H9 (cell line): ENCODE measurements around the gene LDLR. TPM values are rescaled to one million over a fixed set of nuclear protein-coding genes. Genes with fewer than 3 reads are reported as not detected.

Experiments
- DNase-seq: peaks from one replicate; pipeline ENCODE4 v3.0.0-alpha.2; 2017
- H2AFZ ChIP-seq: one replicate; pipeline ENCODE4 v1.6.1; 2013; ENCODE audit warnings: mild to moderate bottlenecking, low read length, control low read depth, moderate library complexity
- H2AK5ac ChIP-seq: 2 replicates; pipeline ENCODE4 v1.6.1; 2013; ENCODE audit warnings: low read length, control low read depth, mixed read lengths; ENCODE audit not compliant: insufficient read length
- H2BK120ac ChIP-seq: one replicate; pipeline ENCODE4 v1.6.1; 2013; ENCODE audit warnings: low read depth, mild to moderate bottlenecking, low read length, control low read depth, inconsistent platforms; ENCODE audit not compliant: poor library complexity, severe bottlenecking
- H2BK12ac ChIP-seq: 2 replicates; pipeline ENCODE4 v1.6.1; 2013; ENCODE audit warnings: low read length, control low read depth, mixed read lengths, low read depth; ENCODE audit not compliant: insufficient read length
- H2BK15ac ChIP-seq: 2 replicates; pipeline ENCODE4 v1.6.1; 2013; ENCODE audit warnings: low read depth, low read length, control low read depth
- H2BK20ac ChIP-seq: one replicate; pipeline ENCODE4 v1.6.1; 2013; ENCODE audit warnings: low read depth, mild to moderate bottlenecking, low read length, control low read depth, inconsistent platforms; ENCODE audit not compliant: poor library complexity, severe bottlenecking
- H2BK5ac ChIP-seq: 2 replicates; pipeline ENCODE4 v1.6.1; 2013; ENCODE audit warnings: low read length, control low read depth, mixed read lengths; ENCODE audit not compliant: insufficient read length
- H3K14ac ChIP-seq: 2 replicates; pipeline ENCODE4 v1.6.1; 2013; ENCODE audit warnings: low read length, control low read depth; ENCODE audit not compliant: insufficient read depth
- H3K18ac ChIP-seq: 2 replicates; pipeline ENCODE4 v1.6.1; 2013; ENCODE audit warnings: low read depth, mild to moderate bottlenecking, mixed read lengths, low read length, control low read depth; ENCODE audit not compliant: insufficient read length
- H3K23ac ChIP-seq: 2 replicates; pipeline ENCODE4 v1.6.1; 2013; ENCODE audit warnings: low read length, control low read depth, mixed read lengths, low read depth; ENCODE audit not compliant: insufficient read length
- H3K23me2 ChIP-seq: 2 replicates; pipeline ENCODE4 v1.6.1; 2013; ENCODE audit warnings: low read depth, mild to moderate bottlenecking, mixed read lengths, low read length, control low read depth; ENCODE audit not compliant: insufficient read length, poor library complexity, severe bottlenecking
- H3K27ac ChIP-seq: 2 replicates; pipeline ENCODE4 v1.5.1; 2013; ENCODE audit warnings: low read length, control low read depth, mixed read lengths, low read depth; ENCODE audit not compliant: insufficient read length
- H3K27me3 ChIP-seq: 2 replicates; pipeline ENCODE4 v1.6.1; 2013; ENCODE audit warnings: low read length, control low read depth, inconsistent platforms; ENCODE audit not compliant: insufficient read depth
- H3K4ac ChIP-seq: 2 replicates; pipeline ENCODE4 v1.6.1; 2013; ENCODE audit warnings: low read depth, mild to moderate bottlenecking, control low read depth, inconsistent platforms, low read length, moderate library complexity
- H3K4me1 ChIP-seq: 2 replicates; pipeline ENCODE4 v1.6.1; 2013; ENCODE audit warnings: low read length, control low read depth, inconsistent platforms; ENCODE audit not compliant: insufficient read depth
- H3K4me2 ChIP-seq: 2 replicates; pipeline ENCODE4 v1.6.1; 2013; ENCODE audit warnings: low read length, control low read depth, mixed read lengths; ENCODE audit not compliant: insufficient read length, insufficient read depth
- H3K56ac ChIP-seq: 2 replicates; pipeline ENCODE4 v1.6.1; 2013; ENCODE audit warnings: low read depth, mild to moderate bottlenecking, mixed read lengths, low read length, control low read depth; ENCODE audit not compliant: insufficient read length
- H3K79me1 ChIP-seq: 2 replicates; pipeline ENCODE4 v1.6.1; 2013; ENCODE audit warnings: low read depth, mild to moderate bottlenecking, moderate library complexity, low read length, control low read depth, inconsistent platforms; ENCODE audit not compliant: insufficient read depth, poor library complexity, severe bottlenecking
- H3K79me2 ChIP-seq: 2 replicates; pipeline ENCODE4 v1.6.1; 2013; ENCODE audit warnings: low read length, control low read depth, inconsistent platforms; ENCODE audit not compliant: insufficient read depth
- H3K9ac ChIP-seq: 2 replicates; pipeline ENCODE4 v1.6.1; 2013; ENCODE audit warnings: low read length, control low read depth, mixed read lengths; ENCODE audit not compliant: insufficient read length; ENCODE audit errors: extremely low read depth
- H3K9me3 ChIP-seq: one replicate; pipeline ENCODE4 v1.6.1; 2013; ENCODE audit warnings: low read depth, low read length, inconsistent platforms; ENCODE audit not compliant: control insufficient read depth
- H3T11ph ChIP-seq: one replicate; pipeline ENCODE4 v1.6.1; 2013; ENCODE audit warnings: mild to moderate bottlenecking, low read length, control low read depth, inconsistent platforms
- H4K20me1 ChIP-seq: one replicate; pipeline ENCODE4 v1.6.1; 2013; ENCODE audit not compliant: control insufficient read depth, insufficient read length, insufficient read depth
- H4K5ac ChIP-seq: 2 replicates; pipeline ENCODE4 v1.6.1; 2013; ENCODE audit warnings: low read depth, mild to moderate bottlenecking, mixed read lengths, low read length, control low read depth; ENCODE audit not compliant: insufficient read length
- H4K8ac ChIP-seq: replicated peaks from 2 replicates; pipeline ENCODE4 v1.6.1; 2013; ENCODE audit warnings: low read length, control low read depth, mixed read lengths, low read depth; ENCODE audit not compliant: insufficient read length
- H4K91ac ChIP-seq: 2 replicates; pipeline ENCODE4 v1.6.1; 2013; ENCODE audit warnings: low read depth, mild to moderate bottlenecking, moderate library complexity, mixed read lengths, low read length, control low read depth; ENCODE audit not compliant: insufficient read length
- H3K27ac Mint-ChIP-seq, 3 experiments: 2 replicates in 2 of 3; 3 replicates in 1 of 3; pipeline ENCODE4 v1.8.0; 2020 to 2021; ENCODE audit warnings: mixed read lengths in 3 of 3, mild to moderate bottlenecking in 1 of 3, moderate library complexity in 1 of 3
- H3K27me3 Mint-ChIP-seq: 2 replicates; pipeline ENCODE4 v1.8.0; 2021; ENCODE audit warnings: low read depth, mild to moderate bottlenecking, moderate library complexity, mixed read lengths
- H3K36me3 Mint-ChIP-seq, 3 experiments: 2 replicates in 2 of 3; 3 replicates in 1 of 3; pipeline ENCODE4 v1.8.0; 2020 to 2021; ENCODE audit warnings: low read depth in 3 of 3, mixed read lengths in 3 of 3; ENCODE audit not compliant: insufficient read depth in 1 of 3
- H3K4me1 Mint-ChIP-seq, 2 experiments: 2 replicates each; pipeline ENCODE4 v1.8.0; 2020; ENCODE audit warnings: mixed read lengths in 2 of 2
- H3K4me3 Mint-ChIP-seq, 2 experiments: 2 replicates in 1 of 2; 3 replicates in 1 of 2; pipeline ENCODE4 v1.8.0; 2020 to 2021; ENCODE audit warnings: mild to moderate bottlenecking in 2 of 2, mixed read lengths in 2 of 2, moderate library complexity in 1 of 2
- H3K9me3 Mint-ChIP-seq, 2 experiments: 2 replicates in 1 of 2; 3 replicates in 1 of 2; pipeline ENCODE4 v1.8.0; 2020; ENCODE audit warnings: mild to moderate bottlenecking in 2 of 2, mixed read lengths in 2 of 2, moderate library complexity in 1 of 2
- CTCF ChIP-seq: fragments of 200-600 bp; sonication (generic); conservative IDR thresholded peaks from 3 replicates; pipeline ENCODE4 v1.8.0; 2021; ENCODE audit warnings: antibody characterized with exemption, mild to moderate bottlenecking
- WGBS: extraction: QIAGEN DNeasy Blood & Tissue Kit; methylation state at CpG from one replicate; pipeline ENCODE4 v1.1.7; 2013; ENCODE audit warnings: missing lambda C conversion rate, low lambda C conversion rate, mixed read lengths; ENCODE audit not compliant: insufficient read length; ENCODE audit errors: extremely low coverage; 5-methylcytosine and 5-hydroxymethylcytosine counted together
- total RNA-seq: library from RNA; stranded (reverse); gene quantifications from 2 replicates; pipeline ENCODE4 v1.2.1, GENCODE V29; 2021

The LDLR gene
- total RNA-seq, 1 experiment from 2014 or later: 92.7 TPM

- Histone ChIP-seq H4K5ac (no peak overlapping the region), H2BK15ac (no peak overlapping the region), H3K9ac (no peak overlapping the region), H2AFZ (no peak overlapping the region), H2BK12ac (no peak overlapping the region), H3K79me1 (no peaks in the 10 kb centered on the region), H3K56ac (no peak overlapping the region), H4K91ac (no peak overlapping the region), H3K27ac (no peak overlapping the region), H3K18ac (no peak overlapping the region), H3K9me3 (no peaks in the 10 kb centered on the region), H3T11ph (no peak overlapping the region), H3K27me3 (no peaks in the 10 kb centered on the region), H3K4me2 (no peak overlapping the region), H2BK20ac (no peak overlapping the region), H3K23ac (no peak overlapping the region), H3K23me2 (no peaks in the 10 kb centered on the region), H3K4me1 (no peaks in the 10 kb centered on the region), H3K14ac (no peak overlapping the region), H3K4ac (no peak overlapping the region), H2BK5ac (no peak overlapping the region), H2AK5ac (no peak overlapping the region), H3K79me2 (no peaks in the 10 kb centered on the region), H4K8ac (no peak overlapping the region), H2BK120ac (no peak overlapping the region), H4K20me1 (no peaks in the 10 kb centered on the region)
- no peak for DNase-seq
- H3K9me3 Mint-ChIP-seq: no peaks in the 10 kb centered on the region
- H3K36me3 Mint-ChIP-seq: peaks cover 14 to 24% (median 20%) of the 10 kb centered on the region in 3 experiments
- H3K27me3 Mint-ChIP-seq: no peaks in the 10 kb centered on the region; the same call in 1 of the 2 replicates
- TF ChIP-seq CTCF: no peak
- WGBS: no CpG with 5 or more reads among the region's 14 CpGs
- no peak overlapping the region for H3K27ac Mint-ChIP-seq
- H3K4me3 Mint-ChIP-seq: no peak overlapping the region
- H3K4me1 Mint-ChIP-seq: peaks cover 10 to 13% of the 10 kb centered on the region in 2 experiments
These were observed 47.3 kb downstream of the LDLR start for GRCh38 chr19:11136400-11137101.
